UCSD-AML1 (cell line): Measurements from ENCODE around the gene DNAJC25.

ENCODE experiments used
- DNase-seq: peaks from one replicate; lab custom pipeline; 2025; ENCODE audit not compliant: unreplicated experiment; lab: John Stamatoyannopoulos, UW

DNAJC25 gene

DNA sequence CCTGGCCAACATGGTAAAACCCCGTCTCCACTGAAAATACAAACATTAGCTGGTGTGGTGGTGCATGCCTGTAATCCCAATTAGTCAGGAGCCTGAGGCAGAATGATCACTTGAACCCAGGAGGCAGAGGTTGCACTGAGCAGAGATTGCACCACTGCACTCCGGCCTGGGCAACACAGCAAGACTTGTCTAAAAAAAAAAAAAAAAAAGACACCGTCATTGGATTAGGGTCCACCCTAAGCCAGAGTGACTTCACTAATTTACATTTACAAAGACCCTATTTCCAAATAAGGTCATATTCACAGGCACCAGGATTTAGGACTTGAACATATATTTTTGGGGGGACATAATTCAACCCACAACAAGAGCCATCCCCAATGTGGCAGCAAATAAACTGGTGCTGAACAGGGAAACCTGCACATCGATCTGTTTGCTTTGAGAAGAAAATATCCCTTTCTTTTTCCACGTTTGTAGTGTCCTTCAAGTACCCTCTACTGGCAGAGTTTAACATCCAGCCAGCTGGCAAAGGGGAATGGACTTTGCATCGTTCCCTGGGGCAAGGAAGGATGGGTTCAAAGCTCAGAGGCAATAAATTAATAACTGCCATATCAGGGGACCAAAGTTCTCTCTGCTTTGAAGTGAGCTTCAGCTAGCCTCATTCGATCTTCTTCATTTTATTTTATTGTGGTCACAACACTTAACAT lies 3.7 kb upstream of the DNAJC25 start:
- no peak for DNase-seq

GRCh38 chr9:111628411-111628810 lies 2.7 kb upstream of the DNAJC25 start:
- DNase-seq: no peak

DNA sequence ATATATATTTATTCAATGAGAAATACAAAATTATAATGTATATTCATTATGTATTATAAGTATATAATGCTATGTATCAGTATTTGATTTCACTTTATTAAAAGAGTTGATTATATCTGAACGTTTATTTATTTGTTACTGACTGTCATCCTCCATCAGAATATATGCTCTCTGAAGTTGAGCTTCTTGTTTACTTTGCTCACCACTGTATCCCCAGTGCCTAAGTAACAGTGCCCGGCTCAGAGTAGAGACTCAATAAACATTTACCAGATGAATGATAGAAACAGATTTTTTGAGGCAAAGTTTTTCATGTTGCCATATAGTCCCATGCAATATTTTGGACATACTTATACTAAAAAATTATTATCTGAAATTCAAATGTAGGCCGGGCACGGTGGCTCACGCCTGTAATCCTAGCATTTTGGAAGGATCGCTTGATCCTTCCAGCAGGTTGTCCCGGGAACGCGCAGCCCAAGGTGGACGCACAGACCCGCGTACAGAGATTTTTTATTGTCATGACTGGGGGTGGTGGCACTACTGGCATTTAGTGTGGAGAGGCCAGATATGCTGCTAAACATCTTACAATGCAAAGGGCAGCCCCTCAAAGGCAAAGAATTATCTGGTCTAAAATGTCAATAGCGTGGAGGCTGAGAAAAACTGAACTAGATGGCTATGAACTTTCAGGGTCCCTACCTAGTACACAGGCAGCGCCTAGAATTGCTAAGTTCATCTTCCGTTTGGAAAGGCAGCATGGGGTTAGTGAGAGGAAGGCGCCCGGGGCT lies 761 bp upstream of the DNAJC25 start:
- DNase-seq: no peak

GRCh38 chr9:111630964-111631213 lies 245 bp upstream of the DNAJC25 start:
- no peak for DNase-seq

DNA sequence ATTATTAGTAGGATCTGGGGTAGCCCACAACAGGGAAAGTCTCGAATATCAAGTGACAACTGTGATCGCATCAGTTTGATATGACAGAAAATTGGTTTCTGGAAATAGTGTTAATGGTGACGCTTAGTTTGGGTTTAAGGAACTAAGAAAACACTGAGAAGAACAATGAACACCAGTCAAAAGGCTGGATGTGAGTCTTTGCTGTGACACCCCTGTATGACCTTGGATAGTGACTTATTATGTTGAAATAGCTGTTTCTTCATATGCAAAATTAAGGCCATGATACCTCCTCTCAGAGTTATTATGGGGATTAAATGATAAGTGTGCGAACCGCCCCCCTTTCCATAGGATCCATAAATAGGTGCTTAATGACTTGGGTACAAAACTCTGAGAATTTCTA lies 926 bp downstream of the DNAJC25 start:
- DNase-seq: no peak

DNA sequence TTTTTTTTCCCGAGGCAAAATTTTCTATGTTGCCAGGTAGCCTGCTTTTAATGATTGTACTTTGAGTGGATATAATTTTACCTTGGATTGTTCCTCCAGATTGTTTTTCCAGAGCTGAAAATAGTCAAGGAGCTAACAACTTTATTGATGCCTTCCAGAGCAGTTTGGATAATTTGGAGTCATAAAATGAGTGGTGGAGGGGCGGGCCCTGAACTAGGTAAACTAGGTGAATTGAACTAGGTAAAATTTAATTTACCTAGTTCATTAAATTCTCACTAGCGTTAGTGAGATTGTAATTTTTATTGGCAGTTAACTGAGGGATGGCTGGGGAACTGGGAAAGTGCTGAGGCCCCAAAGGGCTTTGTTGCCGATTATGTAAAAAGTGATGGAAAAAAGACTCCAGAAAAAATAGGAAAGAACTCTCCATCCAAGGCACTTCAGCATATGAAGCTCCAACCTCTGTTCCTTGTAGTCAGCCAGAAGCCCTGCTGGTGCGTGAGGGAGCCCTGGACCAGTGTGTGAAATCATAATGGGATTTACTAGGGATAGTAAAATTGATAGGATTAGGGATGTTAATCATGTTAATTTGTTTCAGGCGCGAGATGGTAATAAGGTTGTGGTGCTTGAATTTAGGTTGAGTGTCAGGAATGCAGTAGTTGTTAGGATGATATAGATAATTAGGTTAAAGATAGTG lies 1.7 kb downstream of the DNAJC25 start:
- no peak for DNase-seq

DNA sequence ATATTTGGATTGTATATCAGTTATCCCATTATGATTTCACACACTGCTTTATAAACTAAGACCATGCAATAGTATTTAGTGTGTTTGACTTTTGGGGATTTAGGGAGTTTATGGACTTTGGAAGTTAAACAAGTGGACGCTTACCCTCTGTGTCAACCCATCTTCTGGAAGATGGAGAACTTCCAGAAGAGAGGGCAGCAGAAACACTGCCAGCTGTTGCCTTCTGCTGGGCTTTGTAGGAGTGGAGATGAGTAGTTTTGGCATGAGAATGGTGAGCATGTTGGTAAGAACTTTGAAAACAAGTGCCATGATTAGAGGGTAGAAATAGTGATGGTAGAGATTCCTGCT lies 2.2 kb downstream of the DNAJC25 start:
- DNase-seq: no peak

GRCh38 chr9:111634860-111635259 lies 3.7 kb downstream of the DNAJC25 start:
- DNase-seq: no peak

DNA sequence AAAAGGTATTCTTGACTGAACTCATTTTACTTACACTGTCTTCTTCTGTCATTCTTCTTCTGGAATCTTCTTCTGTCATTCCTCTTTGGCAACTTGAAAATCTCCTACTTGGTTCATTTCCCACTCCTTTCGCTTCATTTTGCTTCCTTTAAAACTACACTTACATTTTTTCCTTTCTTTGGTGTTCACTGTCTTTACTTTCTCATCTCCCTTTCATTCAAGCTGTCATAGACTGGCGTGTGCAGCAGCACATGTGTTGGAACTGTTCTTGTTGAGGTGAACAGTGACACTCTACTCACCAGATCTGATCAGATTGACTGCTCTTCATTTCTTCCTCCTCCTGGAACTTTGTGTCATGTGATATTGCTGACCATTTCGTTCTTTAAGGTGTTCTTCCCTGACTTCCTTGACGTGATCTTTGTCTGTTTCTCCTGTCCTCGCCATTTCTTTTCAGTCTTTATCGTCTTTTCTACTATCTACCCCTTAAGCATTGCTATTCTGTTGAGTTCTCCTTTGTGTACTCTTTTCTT lies 6.4 kb downstream of the DNAJC25 start:
- no peak for DNase-seq

GRCh38 chr9:111644195-111644772 lies 13.2 kb downstream of the DNAJC25 start:
- no peak for DNase-seq

DNA sequence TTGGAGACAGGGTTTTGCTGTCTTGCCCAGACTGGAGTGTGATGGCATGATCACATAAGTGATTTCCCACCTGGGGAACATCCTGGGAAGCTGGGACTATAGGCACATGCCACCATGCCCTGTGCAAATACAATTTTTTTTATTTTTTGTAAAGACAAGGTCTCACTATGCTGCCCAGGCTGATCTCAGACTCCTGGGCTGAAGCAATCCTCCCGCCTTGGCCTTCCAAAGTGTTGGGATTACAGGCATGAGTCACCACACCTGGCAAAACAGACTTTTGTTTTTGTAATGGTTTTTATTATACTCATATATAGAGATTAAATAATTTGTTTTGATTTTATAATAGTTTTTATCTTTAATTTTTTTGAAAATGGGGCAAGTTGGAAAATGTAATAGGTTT lies 14.7 kb downstream of the DNAJC25 start:
- DNase-seq: no peak

GRCh38 chr9:111646417-111646816 lies 15.3 kb downstream of the DNAJC25 start:
- DNase-seq: no peak

- no peak for DNase-seq
Measured at GRCh38 chr9:111648066-111648465, 16.9 kb downstream of the DNAJC25 start.

DNA sequence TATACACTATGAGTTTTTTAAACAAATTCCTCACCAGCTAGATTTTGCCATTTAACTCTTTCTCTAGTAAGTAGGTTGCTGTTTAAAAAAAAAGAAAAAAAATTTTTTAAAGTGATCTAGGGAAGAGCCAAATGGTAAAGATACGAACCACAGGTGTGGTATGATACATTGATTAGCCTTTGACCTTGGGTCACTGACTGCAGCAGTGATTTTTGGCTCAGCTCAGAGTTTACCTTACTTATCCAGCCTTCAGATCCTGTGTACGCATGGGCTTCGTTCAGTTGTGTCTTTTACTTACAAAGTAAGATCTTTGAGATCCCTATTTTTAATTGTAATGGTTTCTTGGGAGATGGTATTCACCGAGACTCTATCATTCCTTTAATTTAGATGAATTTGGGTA lies 17.9 kb downstream of the DNAJC25 start:
- DNase-seq: no peak

DNA sequence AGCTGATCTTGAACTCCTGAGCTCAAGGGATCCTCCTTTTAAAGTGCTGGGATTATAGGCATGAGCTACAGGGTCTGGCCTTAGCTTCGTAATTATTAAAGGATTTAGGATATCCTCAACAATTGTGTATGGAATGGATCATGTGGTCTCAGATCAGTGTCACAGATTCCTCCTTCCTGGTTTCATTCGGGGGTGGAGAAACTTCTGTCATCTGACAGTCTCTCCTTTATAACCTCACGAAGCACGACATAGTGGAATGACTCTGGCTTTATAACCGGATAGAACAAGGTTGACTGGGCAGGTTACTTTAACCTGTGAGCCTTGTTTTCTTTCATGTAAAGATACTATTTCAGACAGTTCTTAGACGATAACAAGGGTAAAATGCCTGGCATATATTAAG lies 25.9 kb downstream of the DNAJC25 start:
- no peak for DNase-seq

GRCh38 chr9:111658943-111659342 lies 27.8 kb downstream of the DNAJC25 start:
- no peak for DNase-seq

GRCh38 chr9:111659691-111660090 lies 28.6 kb downstream of the DNAJC25 start:
- DNase-seq: no peak

DNA sequence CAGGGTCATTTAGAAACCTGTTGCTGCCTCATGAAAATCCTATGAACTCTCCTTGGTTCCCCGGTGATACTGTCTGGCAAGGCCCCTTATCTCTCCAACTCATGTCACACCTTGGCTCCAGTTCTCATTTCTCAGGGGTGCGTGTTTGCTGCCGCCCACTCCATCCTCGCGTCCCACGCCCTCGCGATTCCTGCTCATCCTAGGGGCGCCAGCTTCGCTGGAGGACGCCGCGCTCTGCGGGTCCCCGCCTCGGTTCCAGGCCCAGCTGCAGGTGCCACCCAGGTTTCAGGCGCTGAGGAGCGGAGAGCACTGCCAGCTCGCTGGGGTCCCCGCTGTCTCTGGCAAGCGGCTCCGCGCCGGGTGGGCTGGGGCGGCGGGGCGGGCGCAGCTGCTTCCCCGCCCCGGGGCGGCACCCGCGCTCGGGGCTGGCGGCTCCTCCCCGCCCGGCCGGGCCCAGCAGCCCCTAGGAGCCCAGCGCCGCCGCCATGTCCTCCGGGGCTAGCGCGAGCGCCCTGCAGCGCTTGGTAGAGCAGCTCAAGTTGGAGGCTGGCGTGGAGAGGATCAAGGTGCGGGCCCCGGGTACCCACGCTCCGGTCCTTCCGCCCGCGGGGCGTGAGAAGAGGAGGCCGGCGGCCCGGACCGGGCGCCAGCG lies 30.1 kb downstream of the DNAJC25 start, which contains the start of gene GNG10:
Gene GNG10, plus strand, starts transcription at position 456 of the 652 bp plus-strand sequence. Its CDS starts 30 bp downstream, at position 486.
- peak; percentile 71 for DNase-seq

DNA sequence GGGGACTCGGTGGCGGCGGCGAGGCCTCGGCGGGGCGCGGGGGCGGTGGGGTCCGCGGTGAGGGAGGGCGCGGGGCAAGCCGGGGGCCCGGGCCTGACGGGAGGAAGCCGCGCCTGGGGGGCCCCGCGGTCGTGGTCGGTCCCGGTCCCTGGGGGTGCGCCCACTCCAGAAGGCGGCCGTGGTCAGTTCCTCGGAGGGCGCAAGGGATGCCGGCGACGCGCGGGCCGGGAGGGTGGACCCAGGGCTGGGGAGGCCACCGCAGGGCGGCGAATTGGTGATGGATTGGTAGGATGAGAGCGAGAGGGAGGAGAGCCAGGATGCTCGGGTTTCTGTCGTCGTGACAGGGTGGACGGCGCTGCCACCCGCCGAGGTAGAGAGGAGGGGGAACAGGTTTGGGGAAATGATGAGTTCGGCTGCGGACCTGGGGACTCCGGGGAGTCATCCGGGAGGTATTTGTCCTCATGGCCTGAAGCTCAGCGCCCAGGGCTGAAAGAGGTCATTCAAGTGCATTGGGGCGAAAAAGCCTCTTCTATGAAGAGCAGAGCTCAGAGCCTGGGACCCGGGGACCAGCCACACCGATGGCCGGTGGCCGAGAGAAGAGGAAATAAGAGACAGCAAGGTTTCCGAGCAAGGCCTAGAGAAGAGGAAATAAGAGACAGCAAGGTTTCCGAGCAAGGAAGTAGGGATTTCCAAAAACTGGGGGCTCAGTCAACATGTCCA lies 30.8 kb downstream of the DNAJC25 start:
- DNase-seq: peak; percentile 56

GRCh38 chr9:111662576-111663300 lies 31.6 kb downstream of the DNAJC25 start:
- peak; percentile 35 for DNase-seq
